ENCODE data around the gene PTPRN2.
"Not testable (repeated sequence)": the region's sequence is repeated elsewhere in the genome, so short reads cannot be mapped to it uniquely, and the experiment has no call there.

Gene PTPRN2

GRCh38 chr7:157595086-157595855 lies 992.4 kb downstream of the PTPRN2 start:
- no peak for DNase-seq

DNA sequence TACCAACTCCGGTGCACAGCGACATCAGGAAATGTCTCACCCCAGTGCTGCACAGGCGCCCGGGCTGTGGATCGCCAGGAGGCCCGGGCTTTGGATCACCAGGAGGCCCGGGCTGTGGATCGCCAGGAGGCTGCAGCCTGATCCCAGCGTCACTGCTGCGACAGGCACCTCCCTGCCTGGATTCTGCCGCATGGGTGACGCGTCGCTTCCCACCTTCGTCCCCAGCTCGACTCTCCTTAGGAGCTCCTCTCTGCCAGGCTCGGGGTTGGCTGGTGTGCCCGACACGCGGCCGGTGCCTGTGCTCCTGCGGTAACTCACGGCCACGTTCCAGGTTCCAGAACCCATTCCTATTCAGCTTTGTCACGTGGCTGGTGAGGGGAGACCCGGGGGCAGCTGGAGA lies 993.3 kb downstream of the PTPRN2 start:
- DNase-seq, result no peak

DNA sequence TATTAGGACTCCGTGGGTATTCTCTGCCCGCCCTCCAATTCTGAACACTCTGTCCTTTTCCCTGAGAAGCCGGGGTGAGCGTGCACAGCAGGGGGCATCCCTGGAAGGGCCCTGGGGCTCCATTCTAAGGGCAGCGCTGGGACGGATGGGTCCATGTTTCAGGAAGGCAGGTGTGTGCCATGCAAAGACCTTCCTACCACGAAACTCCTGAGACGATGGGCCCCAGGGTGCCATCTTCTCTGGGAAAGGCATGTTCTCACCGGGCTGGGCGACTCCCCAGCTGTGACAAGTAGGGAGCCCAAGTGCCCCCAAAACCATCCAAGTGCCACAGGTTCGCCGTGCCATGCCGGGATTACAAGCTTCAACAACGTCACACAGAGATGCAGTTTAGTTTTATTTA lies 994.1 kb downstream of the PTPRN2 start:
- DNase-seq, result no peak

DNA sequence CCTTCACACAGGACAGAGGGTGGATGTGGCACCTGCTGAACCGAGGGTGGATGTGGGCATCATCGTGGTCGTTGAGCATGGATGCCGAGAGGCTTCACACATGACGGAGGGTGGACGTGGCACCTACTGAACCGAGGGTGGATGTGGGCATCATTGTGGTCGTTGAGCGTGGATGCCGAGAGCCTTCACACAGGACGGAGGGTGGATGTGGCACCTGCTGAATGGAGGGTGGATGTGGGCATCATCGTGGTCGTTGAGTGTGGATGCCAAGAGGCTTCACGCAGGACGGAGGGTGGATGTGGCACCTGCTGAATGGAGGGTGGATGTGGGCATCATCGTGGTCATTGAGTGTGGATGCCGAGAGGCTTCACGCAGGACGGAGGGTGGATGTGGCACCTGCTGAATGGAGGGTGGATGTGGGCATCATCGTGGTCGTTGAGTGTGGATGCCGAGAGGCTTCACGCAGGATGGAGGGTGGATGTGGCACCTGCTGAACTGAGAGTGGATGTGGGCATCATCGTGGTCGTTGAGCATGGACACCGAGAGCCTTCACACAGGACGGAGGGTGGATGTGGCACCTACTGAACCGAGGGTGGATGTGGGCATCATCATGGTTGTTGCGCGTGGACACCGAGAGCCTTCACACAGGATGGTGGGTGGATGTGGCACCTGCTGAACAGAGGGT lies 994.8 kb downstream of the PTPRN2 start:
- not testable (repeated sequence) for DNase-seq

DNA sequence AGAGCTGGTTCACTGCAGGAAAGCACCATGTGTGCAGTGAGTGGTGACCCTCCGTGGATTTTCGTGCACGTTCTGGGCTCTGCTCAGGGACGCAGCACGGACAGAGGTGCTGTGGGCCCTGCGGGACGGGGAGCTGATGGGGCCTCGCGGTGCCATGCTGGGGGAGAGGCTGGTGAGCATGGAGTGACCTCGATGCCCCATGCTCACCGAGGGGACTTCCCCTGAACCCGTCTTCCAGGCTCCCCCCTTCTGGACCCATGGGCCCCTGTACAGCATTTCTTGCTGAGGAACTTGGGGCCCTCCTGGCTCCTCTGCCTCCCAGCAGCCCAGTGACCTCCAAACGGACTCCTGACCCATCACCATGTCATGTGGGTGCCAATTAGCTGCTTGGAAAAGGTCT lies 997.1 kb downstream of the PTPRN2 start:
- DNase-seq, result no peak

DNA sequence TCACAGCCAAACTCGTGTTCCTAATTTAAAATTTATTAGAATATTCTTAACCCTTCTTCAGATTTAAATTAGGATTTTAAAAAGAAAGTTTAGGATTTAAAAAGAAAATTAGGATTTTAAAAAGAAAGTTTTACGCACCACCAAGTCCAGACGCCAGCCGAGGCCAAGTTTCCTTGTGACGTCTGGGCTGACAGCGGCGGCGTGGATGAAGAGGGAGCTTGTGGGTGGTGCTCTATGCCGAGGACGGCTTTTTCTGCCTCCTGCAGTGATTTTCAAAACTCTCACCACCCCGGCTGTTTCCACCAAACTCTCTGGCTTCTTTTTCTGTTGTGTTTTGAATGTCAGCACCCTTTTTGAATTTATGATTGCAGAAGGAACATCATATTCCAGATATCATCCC lies 997.9 kb downstream of the PTPRN2 start:
- DNase-seq, result no peak

GRCh38 chr7:157587805-157588560 lies 999.6 kb downstream of the PTPRN2 start:
- no peak for DNase-seq

GRCh38 chr7:157587051-157587804 lies 1000.4 kb downstream of the PTPRN2 start:
- DNase-seq, result no peak

DNA sequence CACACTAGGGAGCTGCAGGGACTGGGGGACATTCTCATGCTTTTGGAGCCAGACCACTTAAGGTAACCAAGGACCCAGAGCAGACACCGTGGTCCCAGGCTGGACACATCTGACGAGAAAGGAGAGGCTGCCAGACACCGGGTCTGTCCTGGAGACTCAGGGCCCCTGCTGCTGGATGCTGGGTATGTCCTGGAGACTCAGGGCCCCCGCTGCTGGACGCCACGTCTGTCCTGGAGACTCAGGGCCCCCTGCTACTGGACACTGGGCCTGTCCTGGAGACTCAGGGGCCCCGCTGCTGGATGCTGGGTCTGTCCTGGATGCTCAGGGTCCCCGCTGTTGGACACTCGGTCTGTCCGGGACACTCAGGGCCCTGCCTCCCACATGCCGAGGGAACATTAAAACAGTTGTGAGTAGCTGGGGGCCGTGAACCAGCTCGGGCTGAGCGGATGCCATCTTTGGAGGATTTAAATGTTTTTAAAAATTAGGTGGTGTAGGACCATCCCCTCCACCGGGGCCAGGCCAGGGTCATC lies 1001.1 kb downstream of the PTPRN2 start:
- no peak for DNase-seq

DNA sequence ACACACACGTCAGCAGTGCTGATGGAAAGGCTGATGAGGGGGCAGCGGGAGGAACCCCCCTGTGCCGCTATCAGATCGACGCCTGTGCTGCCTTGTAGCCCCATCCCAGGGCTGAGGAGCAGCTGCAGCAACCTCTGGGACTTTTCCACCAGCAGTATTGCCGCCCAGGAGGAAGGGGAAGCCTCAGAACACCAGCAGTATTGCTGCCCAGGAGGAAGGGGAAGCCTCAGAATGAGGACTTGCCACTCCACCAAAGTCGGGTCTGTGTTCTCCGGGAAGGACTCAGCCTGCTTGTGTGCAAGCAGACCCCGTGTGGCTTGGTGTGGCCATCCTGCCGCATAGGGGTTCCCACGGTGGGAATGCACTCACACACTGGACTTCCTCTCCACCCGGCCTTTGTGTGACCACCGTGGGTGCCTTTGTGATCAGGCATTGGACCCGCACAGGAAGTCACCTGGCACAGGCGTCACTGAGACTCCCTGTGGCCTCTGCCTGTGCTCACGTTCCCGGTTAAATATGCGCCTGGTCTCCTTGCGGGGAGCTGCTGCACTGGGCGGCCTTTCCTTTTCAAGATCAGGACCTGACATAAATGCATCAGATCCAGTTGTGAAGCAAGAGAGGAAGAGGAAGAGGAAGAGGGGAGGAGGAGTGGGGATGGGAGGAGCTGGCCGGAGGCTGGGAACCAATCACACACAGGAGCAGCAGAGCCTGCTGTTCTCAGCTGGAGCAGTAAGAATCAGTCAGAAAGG lies 1002.3 kb downstream of the PTPRN2 start:
- no peak for DNase-seq

- DNase-seq, result no peak
Measured at GRCh38 chr7:157584420-157584819, 1003.2 kb downstream of the PTPRN2 start.

DNA sequence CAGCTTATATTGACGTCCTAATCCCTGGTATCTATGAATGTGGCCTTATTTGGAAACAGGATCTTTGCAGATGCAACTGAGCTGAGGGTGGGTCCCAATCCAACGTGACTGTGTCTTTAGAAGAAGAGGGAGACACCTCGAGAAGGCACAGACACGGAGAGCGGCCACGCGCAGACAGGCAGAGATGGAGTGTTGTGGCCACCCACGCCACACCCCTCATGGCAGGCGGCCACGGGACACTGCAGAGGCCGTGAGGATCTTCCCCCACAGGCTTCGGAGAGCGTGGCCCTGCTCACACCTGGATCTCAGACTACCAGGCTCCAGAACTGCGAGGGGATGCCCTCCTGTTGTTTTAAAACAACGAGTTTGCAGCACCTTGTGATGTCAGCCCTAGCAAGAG lies 1005.9 kb downstream of the PTPRN2 start:
- no peak for DNase-seq

DNA sequence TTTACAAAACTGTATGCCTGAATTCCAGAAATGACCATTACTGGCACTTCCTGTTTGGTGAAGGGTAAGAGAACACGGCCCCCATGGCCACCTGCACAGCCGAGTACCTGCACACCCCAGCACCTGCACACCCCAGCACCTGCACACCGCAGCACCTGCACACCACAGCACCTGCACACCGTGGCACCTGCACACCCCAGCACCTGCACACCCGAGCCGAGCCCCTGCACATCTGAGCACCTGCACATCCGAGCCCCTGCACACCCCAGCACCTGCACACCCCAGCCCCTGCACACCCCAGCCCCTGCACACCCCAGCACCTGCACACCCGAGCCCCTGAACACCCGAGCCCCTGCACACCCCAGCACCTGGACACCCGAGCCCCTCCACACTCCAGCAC lies 1007.3 kb downstream of the PTPRN2 start:
- DNase-seq, result no peak

DNA sequence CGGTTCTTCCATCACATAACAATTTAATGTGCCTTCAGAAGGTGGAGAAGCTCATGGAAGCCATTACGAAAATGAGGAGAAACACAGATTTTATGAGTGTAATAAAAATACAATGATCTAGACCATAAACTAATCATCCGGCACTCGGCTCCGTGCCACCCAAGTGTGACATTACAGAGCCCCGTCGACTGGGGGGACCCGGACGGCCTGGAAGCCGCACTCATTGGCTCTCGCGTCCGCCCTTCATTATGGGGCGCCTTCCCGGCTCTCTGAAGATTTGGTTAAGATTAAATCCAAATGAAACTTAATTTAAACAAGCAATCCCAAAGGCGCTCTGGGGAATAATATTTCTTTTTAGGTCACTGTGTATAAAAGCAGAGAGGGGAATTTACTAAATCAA lies 1008.2 kb downstream of the PTPRN2 start:
- DNase-seq, result no peak

DNA sequence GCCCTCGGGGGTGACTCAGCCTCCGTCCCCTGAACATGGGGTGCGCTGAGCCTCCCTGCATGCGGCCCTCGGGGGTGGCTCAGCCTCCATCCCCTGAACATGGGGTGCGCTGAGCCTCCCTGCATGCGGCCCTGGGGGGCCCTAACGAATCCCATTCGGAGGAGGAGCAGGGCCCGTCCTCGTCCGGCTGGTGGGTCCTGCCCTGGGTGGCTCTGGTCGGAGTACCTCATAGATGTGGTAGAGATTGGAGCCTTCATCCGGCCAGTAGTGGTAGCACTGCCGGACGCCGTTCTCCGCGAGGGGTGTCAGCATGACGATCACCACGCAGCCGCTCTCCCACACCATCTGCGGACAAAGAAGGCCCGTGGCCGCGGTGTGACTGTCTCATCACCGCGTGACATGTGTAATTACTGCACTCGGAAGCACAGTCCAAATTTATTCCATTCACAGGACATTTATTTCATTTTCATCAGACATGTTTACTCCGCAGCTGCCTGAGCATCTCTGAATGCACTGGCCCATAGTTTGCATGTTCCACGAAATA lies 1009.8 kb downstream of the PTPRN2 start:
- no peak for DNase-seq

DNA sequence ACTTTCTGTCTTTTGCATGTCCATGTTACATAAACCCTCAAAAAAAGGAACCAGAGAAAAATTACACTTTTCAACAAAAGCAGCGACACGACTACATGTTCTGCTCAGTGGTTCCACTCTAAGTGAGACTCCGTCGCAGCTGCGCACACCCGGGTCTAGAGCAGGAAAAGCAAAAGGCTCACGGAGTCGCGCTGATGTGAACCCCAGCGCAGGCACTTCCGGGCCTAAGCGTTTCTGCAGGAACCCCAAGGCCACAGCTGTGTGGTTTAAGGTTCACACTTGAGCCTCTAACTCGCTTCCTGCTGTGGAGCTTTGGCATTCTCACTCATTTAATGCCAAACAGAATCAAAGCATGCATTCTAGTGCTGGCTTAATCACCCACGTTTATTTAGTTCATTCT lies 1010.6 kb downstream of the PTPRN2 start:
- DNase-seq, result no peak

DNA sequence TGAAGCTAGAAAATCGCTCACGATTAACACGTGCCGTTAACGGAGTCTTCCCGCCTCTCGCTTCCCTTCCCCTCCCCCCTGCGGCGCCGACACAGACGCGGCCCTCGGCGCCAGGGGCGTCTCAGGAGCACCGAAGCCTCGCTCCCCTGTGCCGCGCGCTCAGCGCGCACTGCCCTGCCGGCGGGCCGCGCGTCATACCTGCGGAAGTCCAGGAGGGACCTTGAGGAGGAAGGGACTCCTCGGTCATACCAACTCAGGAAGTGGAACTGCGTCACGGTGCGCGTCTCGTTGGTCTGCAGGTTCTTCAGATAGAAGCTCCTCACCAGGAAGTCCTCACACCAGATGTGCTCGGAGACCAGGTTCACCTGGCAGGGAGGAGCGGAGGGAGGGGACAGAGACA lies 1011.2 kb downstream of the PTPRN2 start:
- DNase-seq, result peak; percentile 41

GRCh38 chr7:157575777-157576176 lies 1011.8 kb downstream of the PTPRN2 start:
- DNase-seq, result no peak

- DNase-seq, result no peak
Measured at GRCh38 chr7:157574914-157575586, 1012.6 kb downstream of the PTPRN2 start.

- DNase-seq, result no peak
Measured at GRCh38 chr7:157574120-157574825, 1013.4 kb downstream of the PTPRN2 start.

- no peak for DNase-seq
Measured at GRCh38 chr7:157573244-157573643, 1014.4 kb downstream of the PTPRN2 start.
